Endothelial cell of umbilical vein (primary cell): Measurements from ENCODE around the gene AJUBA. TPM values are rescaled to one million over a fixed set of nuclear protein-coding genes. Genes with fewer than 3 reads are reported as not detected.

Experiments used
- BruUV-seq: library from RNA; stranded (reverse); fragments of 400-500 nt; replicated peaks from 2 replicates; lab custom pipeline; 2021; lab: Mats Ljungman, UMichigan
- CTCF ChIA-PET: fragments of 300-600, 350-600 bp; sonication (Branson Sonifier 250); formaldehyde crosslinking; loops from one replicate; lab custom pipeline; 2021; ENCODE audit warnings: antibody characterized with exemption, inconsistent platforms; lab: Charles Lee
- POLR2A ChIA-PET: fragments of 300-600, 350-600 bp; sonication (Branson Sonifier 250); formaldehyde crosslinking; loops from one replicate; lab custom pipeline; 2021; ENCODE audit warnings: antibody characterized with exemption, inconsistent platforms; lab: Charles Lee
- DNase-seq: peaks from one replicate; pipeline ENCODE4 v3.0.0-alpha.2; 2011; ENCODE audit warnings: low read depth, low spot score
- FAIRE-seq: peaks from 2 replicates; lab custom pipeline; 2011; peaks lifted over from hg19 to GRCh38; lab: Jason Lieb, UNC
- H2AFZ ChIP-seq: 2 replicates; pipeline ENCODE4 v1.6.0; 2012; ENCODE audit warnings: low read depth, low read length, control low read depth, inconsistent platforms
- H3K27ac ChIP-seq: 2 replicates; pipeline ENCODE4 v1.5.1; 2011; ENCODE audit warnings: low read depth, mild to moderate bottlenecking, control low read depth, low read length, moderate library complexity; ENCODE audit not compliant: insufficient read depth
- H3K27me3 ChIP-seq, 2 experiments: 2 replicates each; pipeline versions ENCODE4 v1.6.0 to v1.6.1; 2011; ENCODE audit warnings: low read length in 2 of 2, mixed read lengths in 1 of 2; ENCODE audit not compliant: control insufficient read depth in 2 of 2, insufficient read depth in 2 of 2
- H3K36me3 ChIP-seq, 2 experiments: 2 replicates in 1 of 2; 3 replicates in 1 of 2; pipeline ENCODE4 v1.5.1; 2011; ENCODE audit warnings: low read length in 2 of 2, mild to moderate bottlenecking in 1 of 2, moderate library complexity in 1 of 2; ENCODE audit not compliant: control insufficient read depth in 2 of 2, insufficient read depth in 2 of 2; ENCODE audit errors: extremely low read depth in 1 of 2
- H3K4me1 ChIP-seq: 3 replicates; pipeline ENCODE4 v1.5.1; 2011; ENCODE audit warnings: mild to moderate bottlenecking, low read length; ENCODE audit not compliant: control insufficient read depth, insufficient read depth; ENCODE audit errors: extremely low read depth
- H3K4me2 ChIP-seq: 2 replicates; pipeline ENCODE4 v1.6.1; 2011; ENCODE audit warnings: low read length, control low read depth, mixed read lengths; ENCODE audit not compliant: insufficient read depth
- H3K4me3 ChIP-seq, 3 experiments: fragments of 200-600 bp in 1 of 3; sonication (generic), shearing (Covaris generic) in 1 of 3; replicated peaks in 1 of 3; 2 replicates each; pipeline ENCODE4 v1.5.1; 2011 to 2016; ENCODE audit warnings: control low read depth in 3 of 3, low read length in 3 of 3, mild to moderate bottlenecking in 2 of 3, inconsistent platforms in 1 of 3, low read depth in 1 of 3, moderate library complexity in 1 of 3; ENCODE audit not compliant: insufficient read depth in 1 of 3
- H3K79me2 ChIP-seq: 2 replicates; pipeline ENCODE4 v1.6.0; 2012; ENCODE audit warnings: low read length, inconsistent platforms; ENCODE audit not compliant: control insufficient read depth, insufficient read depth
- H3K9ac ChIP-seq: replicated peaks from 2 replicates; pipeline ENCODE3; 2011; ENCODE audit warnings: low read length, control low read depth; ENCODE audit not compliant: insufficient read depth; ENCODE audit errors: extremely low read depth
- H3K9me1 ChIP-seq: replicated peaks from 3 replicates; pipeline ENCODE4 v1.6.0; 2011; ENCODE audit warnings: mild to moderate bottlenecking, low read length; ENCODE audit not compliant: control insufficient read depth, insufficient read depth; ENCODE audit errors: extremely low read depth
- H3K9me3 ChIP-seq: replicated peaks from 2 replicates; pipeline ENCODE4 v1.5.1; 2012; ENCODE audit warnings: low read length, inconsistent platforms; ENCODE audit not compliant: control insufficient read depth, insufficient read depth
- H4K20me1 ChIP-seq: replicated peaks from 2 replicates; pipeline ENCODE3; 2011; ENCODE audit warnings: mild to moderate bottlenecking, low read length; ENCODE audit not compliant: control insufficient read depth, insufficient read depth; ENCODE audit errors: extremely low read depth
- EZH2 ChIP-seq: IDR thresholded peaks from 2 replicates; pipeline ENCODE4 v1.6.1; 2012; ENCODE audit warnings: borderline replicate concordance, low read depth, mild to moderate bottlenecking, moderate library complexity, low read length, inconsistent platforms; ENCODE audit not compliant: severe bottlenecking
- JUN ChIP-seq: IDR thresholded peaks from 2 replicates; pipeline ENCODE4 v1.6.1; 2011; ENCODE audit warnings: borderline replicate concordance, low read depth; ENCODE audit not compliant: insufficient read length, insufficient read depth
- POLR2A ChIP-seq: IDR thresholded peaks from 2 replicates; pipeline ENCODE4 v1.6.1; 2012; ENCODE audit warnings: low read depth, mild to moderate bottlenecking, control low read depth, low read length
- POLR2AphosphoS5 ChIP-seq: IDR thresholded peaks from 2 replicates; pipeline ENCODE4 v1.6.1; 2012; ENCODE audit warnings: low read depth, mild to moderate bottlenecking, control low read depth, low read length, moderate library complexity; ENCODE audit not compliant: insufficient read depth
- dilution Hi-C: fragments of 300-500 bp; cut with MboI; formaldehyde crosslinking; loops from one replicate; pipeline ENCODE4 v1.15.0; 2019; ENCODE audit warnings: low sequenced_read_pairs; ENCODE audit not compliant: extremely low pct_ligation_motif_present
- intact Hi-C: fragments of 100-400 bp; cut with micrococcal nuclease; formaldehyde crosslinking; loops from one replicate; pipeline ENCODE4 v1.10.0; 2022
- polyA plus RNA-seq, 4 experiments: library from polyadenylated mRNA; depleted of rRNA in 3 of 4; stranded (reverse) in 3 of 4; unstranded in 1 of 4; fragments of >200 nt; gene quantifications; 2 replicates each; pipeline versions ENCODE4 v1.2.1 to v1.2.3, GENCODE V29; 2011 to 2012; ENCODE audit warnings: missing spikeins in 1 of 4
- total RNA-seq: library from RNA; stranded (reverse); gene quantifications from 2 replicates; pipeline ENCODE4 v1.2.3, GENCODE V29; 2021

The AJUBA gene
- total and polyA plus RNA-seq, 2 donors (not counting 3 experiments of a cell fraction or from before 2014, with no cell fraction given), result 50.0 to 61.7 TPM

DNA sequence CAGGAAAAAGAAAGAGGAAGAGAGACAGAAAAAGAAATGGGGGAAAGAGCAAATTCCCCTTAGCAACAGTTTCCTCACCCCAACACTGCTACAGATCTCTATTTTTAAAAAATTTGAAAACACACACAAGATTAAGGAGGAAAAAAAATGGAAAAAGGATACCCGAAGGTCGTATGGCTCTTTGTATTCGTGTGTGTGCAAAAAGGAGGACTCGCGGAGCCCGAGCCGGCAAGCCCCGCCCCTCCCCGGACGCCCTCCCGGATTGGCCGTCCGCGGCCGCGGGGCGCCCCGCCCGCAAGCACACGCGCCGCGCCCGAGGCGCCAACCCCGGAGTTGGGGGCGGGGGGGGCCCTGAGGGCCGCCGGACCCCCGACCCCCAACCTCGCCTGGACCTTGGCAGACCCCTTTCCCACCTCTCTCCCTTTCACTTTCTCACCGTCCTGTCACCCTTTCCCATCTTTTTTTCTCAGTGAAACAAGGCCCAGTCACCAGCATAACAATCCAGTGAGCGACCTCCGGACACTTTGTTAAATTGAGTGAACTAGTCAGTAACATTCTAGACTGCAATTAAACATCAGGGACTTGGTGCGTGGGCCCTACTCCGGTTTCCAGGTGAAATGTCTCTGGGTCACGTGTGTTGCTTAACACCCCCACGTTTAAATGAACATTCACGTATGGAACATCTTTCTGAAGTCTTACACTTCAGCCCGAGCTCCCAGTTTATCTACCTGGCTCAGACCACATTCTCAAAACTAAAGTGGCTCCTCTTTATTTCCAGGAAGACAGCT, 27.8 kb upstream of the AJUBA start, which contains the start of gene C14orf93:
Gene C14orf93, minus strand, starts transcription at position 205 of the 788 bp plus-strand sequence. CDS start 11,120 bp downstream, outside the sequence.
- intact Hi-C loops, result no loop called here
- Histone ChIP-seq H3K9me1 (no peaks in the 10 kb centered on the region), H3K4me3 (peak within 1 kb of the TSS; percentile 8 to 73 (median 57)), H3K79me2 (no peaks in the 10 kb centered on the region), H3K9ac (peak within 1 kb of the TSS; percentile 59), H4K20me1 (no peaks in the 10 kb centered on the region), H3K9me3 (no peaks in the 10 kb centered on the region), H3K27ac (peak within 1 kb of the TSS; percentile 44), H3K4me2 (peak within 1 kb of the TSS; percentile 79), H3K27me3 (no peaks in the 10 kb centered on the region), H2AFZ (peak within 1 kb of the TSS; percentile 96), H3K36me3 (no peaks in the 10 kb centered on the region), H3K4me1 (peaks cover 29% of the 10 kb centered on the region)
- FAIRE-seq (peak; percentile 70), DNase-seq (peak; percentile 58)
- ChIA-PET CTCF (interaction anchor here (0.7 to 5.5 kb wide), 4 partner anchors 15 to 46 kb away, joined by 3 to 27 read pairs (median 10); no protein-coding TSS in a partner anchor), POLR2A (no interaction called here)
- no TSS peak for BruUV-seq
- no peak for TF ChIP-seq EZH2
- TF ChIP-seq POLR2A, result peak; percentile 68
- TF ChIP-seq POLR2AphosphoS5, result peak; percentile 63
- dilution Hi-C loops, result no loop called here

DNA sequence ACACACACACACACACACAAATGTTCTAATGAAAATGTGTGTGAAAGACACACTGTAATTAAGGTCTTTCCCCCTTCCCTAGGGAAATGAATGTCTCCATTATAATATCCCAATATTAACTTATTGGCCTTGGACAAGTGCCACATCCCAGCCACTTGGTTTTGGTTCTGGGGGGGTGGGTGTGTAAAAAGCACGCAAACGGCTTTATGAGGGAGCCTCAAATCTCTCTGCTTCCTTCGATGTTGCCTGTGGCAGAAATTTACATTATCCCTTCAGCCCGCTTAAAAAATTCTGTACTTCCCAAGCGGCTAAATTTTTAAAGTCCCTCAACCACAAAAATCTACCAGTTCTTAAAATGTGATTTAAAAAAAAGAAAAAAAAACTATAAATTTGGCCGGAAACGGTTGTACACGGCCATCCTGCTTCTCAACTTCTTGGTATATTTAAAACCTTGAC, 27.2 kb upstream of the AJUBA start:
- TSS peak; percentile 64 for BruUV-seq
- ChIA-PET CTCF (interaction anchor here (1.2 to 4.1 kb wide), 3 partner anchors 14 to 48 kb away, joined by 4 to 69 read pairs (median 7); partner anchors contain the start of gene CDH24), POLR2A (no interaction called here)
- dilution Hi-C loops (no loop called here), intact Hi-C loops (no loop called here)
- Histone ChIP-seq H3K4me3 (peak overlapping the region; percentile 8 to 73 (median 57)), H3K9ac (peak overlapping the region; percentile 59), H3K9me3 (no peaks in the 10 kb centered on the region), H3K4me2 (peak overlapping the region; percentile 79), H3K79me2 (no peaks in the 10 kb centered on the region), H4K20me1 (no peaks in the 10 kb centered on the region), H3K36me3 (no peaks in the 10 kb centered on the region), H3K4me1 (peaks cover 29% of the 10 kb centered on the region), H3K27ac (peak overlapping the region; percentile 44), H3K27me3 (no peaks in the 10 kb centered on the region), H3K9me1 (no peaks in the 10 kb centered on the region), H2AFZ (peak overlapping the region; percentile 33)
- TF ChIP-seq POLR2A (no peak), JUN (no peak), POLR2AphosphoS5 (no peak)
- FAIRE-seq (no peak), DNase-seq (no peak)
